Immature natural killer cell (primary cell): ENCODE results near the gene ALX4. TPM values are rescaled to one million over a fixed set of nuclear protein-coding genes. Genes with fewer than 3 reads are reported as not detected.

ENCODE experiments used
- DNase-seq, 3 donors: peaks; one replicate each; pipeline ENCODE4 v3.0.0; 2022; ENCODE audit warnings: mixed read lengths in 1 of 3
- H3K27ac Mint-ChIP-seq, 6 donors: one replicate each; pipeline ENCODE4 v1.8.0; 2020; ENCODE audit warnings: mixed read lengths in 6 of 6, mild to moderate bottlenecking in 5 of 6, inconsistent platforms in 4 of 6, moderate library complexity in 3 of 6
- H3K27me3 Mint-ChIP-seq, 3 donors: one replicate each; pipeline ENCODE4 v1.8.0; 2020 to 2021; ENCODE audit warnings: low read depth in 3 of 3, mild to moderate bottlenecking in 3 of 3, mixed read lengths in 3 of 3, moderate library complexity in 3 of 3, inconsistent platforms in 1 of 3
- H3K36me3 Mint-ChIP-seq, 3 donors: one replicate each; pipeline ENCODE4 v1.8.0; 2020; ENCODE audit warnings: mixed read lengths in 3 of 3, inconsistent platforms in 2 of 3, mild to moderate bottlenecking in 2 of 3
- H3K4me1 Mint-ChIP-seq, 2 donors: one replicate each; pipeline ENCODE4 v1.8.0; 2020; ENCODE audit warnings: inconsistent platforms in 2 of 2, mild to moderate bottlenecking in 2 of 2, mixed read lengths in 2 of 2, moderate library complexity in 1 of 2
- H3K4me3 Mint-ChIP-seq, 5 donors: one replicate each; pipeline ENCODE4 v1.8.0; 2020; ENCODE audit warnings: mild to moderate bottlenecking in 5 of 5, mixed read lengths in 5 of 5, inconsistent platforms in 3 of 5, moderate library complexity in 3 of 5
- H3K9me3 Mint-ChIP-seq, 6 donors: one replicate each; pipeline ENCODE4 v1.8.0; 2020; ENCODE audit warnings: mild to moderate bottlenecking in 6 of 6, mixed read lengths in 6 of 6, inconsistent platforms in 4 of 6, moderate library complexity in 3 of 6
- polyA plus RNA-seq, 3 donors: library from polyadenylated mRNA; unstranded; fragments of 300-500 nt; fragmentation: Illumina TruSeq; gene quantifications; one replicate each; pipeline ENCODE4 v1.2.3, GENCODE V29; 2021

Gene ALX4
- polyA plus RNA-seq, 3 donors from 2014 or later = not detected

GRCh38 chr11:44329472-44330230 is 19.7 kb upstream of the ALX4 start:
- Mint-ChIP-seq H3K27ac (no peak overlapping the region), H3K9me3 (no peaks in the 10 kb centered on the region), H3K4me1 (no peaks in the 10 kb centered on the region), H3K27me3 (peaks cover 8 to 11% (median 10%) of the 10 kb centered on the region in 3 donors), H3K4me3 (no peak overlapping the region), H3K36me3 (no peaks in the 10 kb centered on the region)
- DNase-seq = no peak

- H3K27ac Mint-ChIP-seq = no peak overlapping the region
- no peaks in the 10 kb centered on the region for H3K4me1 Mint-ChIP-seq
- no peak overlapping the region for H3K4me3 Mint-ChIP-seq
- DNase-seq = no peak
- peaks cover 10 to 14% (median 11%) of the 10 kb centered on the region in 3 donors for H3K27me3 Mint-ChIP-seq
- no peaks in the 10 kb centered on the region for H3K36me3 Mint-ChIP-seq
- H3K9me3 Mint-ChIP-seq = no peaks in the 10 kb centered on the region
Measured at GRCh38 chr11:44328138-44328660, 18.3 kb upstream of the ALX4 start.

GRCh38 chr11:44327730-44328129 is 17.8 kb upstream of the ALX4 start:
- Mint-ChIP-seq H3K27me3 (peaks cover 10 to 14% (median 11%) of the 10 kb centered on the region in 3 donors), H3K9me3 (no peaks in the 10 kb centered on the region), H3K4me3 (no peak overlapping the region), H3K4me1 (no peaks in the 10 kb centered on the region), H3K36me3 (no peaks in the 10 kb centered on the region), H3K27ac (no peak overlapping the region)
- DNase-seq = no peak

- Mint-ChIP-seq H3K36me3 (no peaks in the 10 kb centered on the region), H3K4me3 (no peak overlapping the region), H3K4me1 (no peaks in the 10 kb centered on the region), H3K9me3 (no peaks in the 10 kb centered on the region), H3K27ac (no peak overlapping the region), H3K27me3 (peaks cover 6 to 17% (median 15%) of the 10 kb centered on the region in 3 donors)
- DNase-seq = no peak
Measured at GRCh38 chr11:44326615-44327475, 16.9 kb upstream of the ALX4 start.

GRCh38 chr11:44325698-44326097 is 15.8 kb upstream of the ALX4 start:
- no peak for DNase-seq
- Mint-ChIP-seq H3K9me3 (no peaks in the 10 kb centered on the region), H3K27ac (no peak overlapping the region), H3K36me3 (no peaks in the 10 kb centered on the region), H3K4me1 (no peaks in the 10 kb centered on the region), H3K4me3 (no peak overlapping the region), H3K27me3 (peaks cover 9 to 26% (median 20%) of the 10 kb centered on the region in 3 donors)

GRCh38 chr11:44324749-44325525 is 15.0 kb upstream of the ALX4 start:
- Mint-ChIP-seq H3K4me1 (no peaks in the 10 kb centered on the region), H3K36me3 (no peaks in the 10 kb centered on the region), H3K4me3 (no peak overlapping the region), H3K27me3 (peaks cover 11 to 31% (median 20%) of the 10 kb centered on the region in 3 donors), H3K27ac (no peak overlapping the region), H3K9me3 (no peaks in the 10 kb centered on the region)
- DNase-seq = no peak

GRCh38 chr11:44324222-44324621 is 14.3 kb upstream of the ALX4 start:
- H3K27ac Mint-ChIP-seq = no peak overlapping the region
- H3K4me1 Mint-ChIP-seq = peaks cover 0 to under 1% of the 10 kb centered on the region in 2 donors
- H3K36me3 Mint-ChIP-seq = no peaks in the 10 kb centered on the region
- no peak overlapping the region for H3K4me3 Mint-ChIP-seq
- H3K27me3 Mint-ChIP-seq = peaks cover 11 to 31% (median 19%) of the 10 kb centered on the region in 3 donors
- DNase-seq = no peak
- H3K9me3 Mint-ChIP-seq = no peaks in the 10 kb centered on the region

GRCh38 chr11:44322243-44322642 is 12.3 kb upstream of the ALX4 start:
- H3K36me3 Mint-ChIP-seq = no peaks in the 10 kb centered on the region
- no peaks in the 10 kb centered on the region for H3K9me3 Mint-ChIP-seq
- H3K27ac Mint-ChIP-seq = no peak overlapping the region
- DNase-seq = no peak
- no peak overlapping the region for H3K4me3 Mint-ChIP-seq
- H3K4me1 Mint-ChIP-seq = peaks cover 2% of the 10 kb centered on the region in 2 donors
- peaks cover 16 to 37% (median 17%) of the 10 kb centered on the region in 3 donors for H3K27me3 Mint-ChIP-seq

- Mint-ChIP-seq H3K27ac (no peak overlapping the region), H3K36me3 (no peaks in the 10 kb centered on the region), H3K4me1 (peaks cover 5 to 7% of the 10 kb centered on the region in 2 donors), H3K27me3 (peaks cover 17 to 37% (median 19%) of the 10 kb centered on the region in 3 donors), H3K4me3 (no peak overlapping the region), H3K9me3 (no peaks in the 10 kb centered on the region)
- DNase-seq = no peak
Measured at GRCh38 chr11:44321059-44321458, 11.1 kb upstream of the ALX4 start.

GRCh38 chr11:44320289-44320973 is 10.5 kb upstream of the ALX4 start:
- Mint-ChIP-seq H3K27ac (no peak overlapping the region), H3K4me3 (no peak overlapping the region)

GRCh38 chr11:44319552-44320288 is 9.8 kb upstream of the ALX4 start:
- no peaks in the 10 kb centered on the region for H3K36me3 Mint-ChIP-seq
- peaks cover 5 to 12% of the 10 kb centered on the region in 2 donors for H3K4me1 Mint-ChIP-seq
- H3K27ac Mint-ChIP-seq = no peak overlapping the region
- no peaks in the 10 kb centered on the region for H3K9me3 Mint-ChIP-seq
- no peak overlapping the region for H3K4me3 Mint-ChIP-seq
- H3K27me3 Mint-ChIP-seq = peaks cover 16 to 42% (median 24%) of the 10 kb centered on the region in 3 donors
- no peak for DNase-seq

More at GRCh38 chr11:44320289-44320973, 10.5 kb upstream of the ALX4 start:
- Mint-ChIP-seq H3K36me3 (no peaks in the 10 kb centered on the region), H3K4me1 (peaks cover 5 to 12% of the 10 kb centered on the region in 2 donors), H3K27me3 (peaks cover 17 to 38% (median 19%) of the 10 kb centered on the region in 3 donors), H3K9me3 (no peaks in the 10 kb centered on the region)
- no peak for DNase-seq

GRCh38 chr11:44319170-44319551 is 9.2 kb upstream of the ALX4 start:
- H3K27ac Mint-ChIP-seq = no peak overlapping the region
- peaks cover 0 to 3% (median 0%) of the 10 kb centered on the region in 3 donors for H3K36me3 Mint-ChIP-seq
- no peak overlapping the region for H3K4me3 Mint-ChIP-seq
- no peaks in the 10 kb centered on the region for H3K9me3 Mint-ChIP-seq
- peaks cover 19 to 42% (median 24%) of the 10 kb centered on the region in 3 donors for H3K27me3 Mint-ChIP-seq
- no peak for DNase-seq
- peaks cover 5 to 12% of the 10 kb centered on the region in 2 donors for H3K4me1 Mint-ChIP-seq
